ENCODE data around the gene COL6A1.
"Not testable (repeated sequence)": the region's sequence is repeated elsewhere in the genome, so short reads cannot be mapped to it uniquely, and the experiment has no call there.

The COL6A1 gene

DNA sequence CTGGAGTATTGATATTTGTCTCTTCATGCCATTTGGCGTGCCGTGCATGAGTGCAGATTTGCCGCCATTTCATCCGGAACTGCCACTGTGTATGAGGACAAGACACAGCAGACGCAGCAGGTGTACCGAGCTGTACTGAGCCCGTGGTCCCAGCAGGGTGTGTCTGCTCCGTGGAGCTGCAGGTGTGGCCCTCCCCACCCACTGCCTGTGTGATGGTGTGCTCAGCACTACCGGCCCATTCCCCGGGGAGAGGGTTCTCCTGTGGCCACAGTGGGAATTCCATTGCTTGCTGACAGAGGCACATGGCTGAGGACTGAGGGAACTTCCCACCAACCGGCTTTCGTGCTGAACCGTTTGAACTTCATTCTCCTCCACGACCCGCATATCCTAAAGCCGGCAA is 34.3 kb upstream of the COL6A1 start:
- no peak for DNase-seq

DNA sequence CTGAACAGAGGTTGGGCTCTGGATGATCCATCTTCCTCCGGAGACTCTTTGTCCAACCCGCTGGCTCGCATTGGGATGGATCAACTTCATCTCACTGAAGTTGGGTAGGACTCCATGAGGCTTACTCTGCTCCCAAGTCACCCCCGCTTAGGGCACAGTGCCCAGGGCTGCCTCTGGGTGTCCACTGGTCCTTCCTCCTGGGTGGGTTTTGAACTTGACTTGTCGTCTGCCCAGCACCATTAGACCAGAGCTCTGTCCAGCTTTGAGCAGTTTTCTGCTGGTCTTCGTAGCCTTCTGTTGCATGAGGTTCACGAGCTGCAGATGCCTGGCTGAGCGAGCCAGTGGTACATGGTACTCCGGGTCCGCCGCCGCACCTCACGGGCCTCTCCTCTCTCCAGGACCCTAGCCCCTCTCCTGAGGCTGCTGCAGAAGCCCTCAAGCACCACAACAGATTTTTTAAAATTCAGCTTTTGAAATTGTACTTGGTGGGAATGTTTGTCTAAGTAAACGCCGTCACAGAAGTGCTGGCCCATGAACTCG is 33.8 kb upstream of the COL6A1 start:
- no peak for DNase-seq

DNA sequence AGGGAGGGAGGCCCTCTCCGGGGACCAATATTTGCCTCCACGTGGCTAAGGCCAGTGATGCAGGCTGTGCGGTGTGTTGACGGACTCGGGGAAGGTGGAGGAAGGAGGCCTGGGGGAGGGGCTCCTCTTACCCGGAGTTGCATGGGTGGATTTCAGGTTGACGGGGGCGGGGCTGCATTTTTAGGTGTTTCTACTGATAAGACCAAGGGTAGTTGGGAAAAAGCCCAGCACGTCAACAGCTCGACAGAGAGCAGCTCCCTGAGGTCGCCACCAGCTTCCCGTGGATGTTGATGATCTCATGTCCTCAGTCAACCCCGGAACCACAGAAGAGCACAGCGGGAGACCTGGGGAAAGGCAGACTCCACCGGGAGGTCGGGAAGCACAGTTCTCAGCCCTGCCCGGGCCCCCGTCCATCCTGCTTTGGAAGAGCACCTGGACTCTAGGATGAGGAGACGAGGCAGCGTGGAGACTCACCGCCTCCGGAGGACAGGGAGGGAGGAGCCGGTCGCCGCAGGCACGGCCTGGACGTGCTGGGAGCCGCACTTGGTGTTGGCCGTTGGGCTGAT is 32.9 kb upstream of the COL6A1 start:
- no peak for DNase-seq

DNA sequence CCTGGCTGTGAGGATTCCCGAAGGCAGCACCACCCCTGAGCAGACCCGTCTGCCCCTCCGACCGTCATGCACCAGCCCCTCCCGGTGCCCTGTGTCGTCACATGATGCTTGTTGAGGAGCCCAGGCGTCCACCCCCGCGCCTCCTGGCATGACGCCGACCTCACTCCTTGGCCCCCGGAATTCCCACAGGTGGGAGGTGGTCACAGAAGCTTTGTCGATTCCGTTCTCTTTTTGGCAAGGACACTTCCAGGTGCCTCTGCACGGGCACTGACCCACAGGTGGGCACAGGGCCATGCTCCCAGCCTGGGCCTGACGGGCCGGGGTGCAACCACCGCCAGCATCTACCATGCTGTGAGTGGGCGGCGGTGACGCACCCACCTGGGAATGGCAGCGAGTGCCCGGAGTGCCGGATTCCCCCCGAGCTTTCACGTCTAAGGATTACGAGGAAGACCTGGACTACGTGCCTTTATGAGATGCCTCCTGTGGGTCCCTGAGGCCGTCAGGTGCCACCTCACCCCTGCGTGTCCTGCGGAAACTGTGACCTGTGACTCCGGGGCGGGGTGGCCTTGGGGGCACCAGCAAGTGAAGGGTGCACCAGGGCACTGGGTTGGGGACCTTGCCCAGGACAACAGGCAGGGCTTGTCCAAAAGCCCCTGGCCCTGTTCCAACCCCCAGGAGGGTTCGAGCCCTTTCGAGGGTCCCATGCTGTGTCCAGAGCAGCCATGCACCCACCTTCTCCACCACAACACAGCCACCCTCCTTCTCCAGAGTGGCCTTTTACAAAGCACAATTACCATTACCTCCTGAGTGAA is 31.4 kb upstream of the COL6A1 start:
- DNase-seq, result no peak

DNA sequence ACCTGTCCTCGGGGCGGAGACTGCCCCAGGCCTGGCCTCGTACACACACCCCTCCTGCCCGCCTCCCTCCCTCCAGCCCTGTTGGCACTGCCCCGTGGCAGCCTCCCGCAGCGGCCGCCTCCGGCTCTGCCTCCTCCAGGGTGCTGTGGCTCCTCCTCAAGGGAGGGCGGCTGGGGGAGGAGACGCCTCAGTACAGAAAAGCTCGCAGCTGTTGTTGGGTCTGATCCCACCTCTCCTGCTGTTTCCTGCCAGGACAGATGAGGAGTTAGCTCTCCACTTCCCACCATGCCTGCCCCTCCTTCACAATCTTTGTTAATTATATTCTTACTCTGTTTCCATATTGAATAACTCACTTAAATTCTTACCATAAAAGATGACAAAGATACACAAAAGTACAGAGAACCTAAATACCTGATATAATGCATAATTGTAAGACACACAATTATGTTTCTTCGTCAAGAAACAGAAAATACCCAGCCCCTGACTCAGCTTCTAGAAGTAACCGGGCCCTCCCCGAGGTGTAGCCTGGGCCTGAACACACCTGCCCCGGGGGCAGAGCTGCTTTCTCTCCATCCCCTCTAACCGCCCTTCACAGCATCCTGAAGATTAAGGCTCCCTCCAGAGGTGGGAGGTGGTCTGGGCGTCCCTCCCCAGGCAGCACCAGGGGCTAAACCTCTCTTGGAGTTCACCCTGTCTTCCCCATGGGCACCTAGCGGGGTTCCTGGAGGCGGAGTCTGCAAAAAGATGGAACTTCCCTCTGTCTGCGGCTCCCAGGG is 30.6 kb upstream of the COL6A1 start:
- DNase-seq, result no peak

DNA sequence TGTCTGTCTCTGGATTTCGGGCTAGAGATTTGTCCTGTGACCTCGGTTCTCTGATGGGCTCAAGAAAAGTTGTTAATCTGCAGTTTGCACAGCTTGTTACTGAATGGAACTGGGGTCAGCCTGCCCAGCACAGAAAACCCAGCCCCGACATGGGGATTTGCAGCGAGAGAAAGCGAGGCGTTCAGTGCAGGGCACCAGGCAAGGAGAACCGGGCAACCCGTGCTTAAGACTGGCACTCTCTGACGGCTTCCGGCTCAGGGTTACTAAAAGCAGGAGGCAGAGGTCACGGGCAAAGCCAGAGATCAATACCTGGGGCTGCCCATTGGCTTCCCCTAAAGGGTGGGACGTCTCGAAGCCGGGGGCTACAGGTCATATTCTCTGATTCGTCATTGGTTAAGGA is 29.9 kb upstream of the COL6A1 start:
- DNase-seq, result no peak

DNA sequence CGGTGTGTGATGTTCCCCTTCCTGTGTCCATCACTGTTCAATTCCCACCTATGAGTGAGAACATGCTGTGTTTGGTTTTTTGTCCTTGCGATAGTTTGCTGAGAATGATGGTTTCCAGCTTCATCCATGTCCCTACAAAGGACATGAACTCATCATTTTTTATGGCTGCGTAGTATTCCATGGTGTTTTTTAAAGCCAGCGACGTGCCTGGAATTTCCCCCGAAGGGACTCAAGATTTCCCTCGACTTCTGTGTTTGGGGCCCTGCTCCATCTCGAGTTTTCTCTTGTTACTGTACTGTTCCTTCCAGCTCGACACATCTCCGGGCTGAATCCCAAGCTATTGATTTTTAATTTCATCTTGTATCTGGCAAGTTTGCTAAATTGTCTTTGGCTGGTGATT is 29.0 kb upstream of the COL6A1 start:
- DNase-seq, result not testable (repeated sequence)

DNA sequence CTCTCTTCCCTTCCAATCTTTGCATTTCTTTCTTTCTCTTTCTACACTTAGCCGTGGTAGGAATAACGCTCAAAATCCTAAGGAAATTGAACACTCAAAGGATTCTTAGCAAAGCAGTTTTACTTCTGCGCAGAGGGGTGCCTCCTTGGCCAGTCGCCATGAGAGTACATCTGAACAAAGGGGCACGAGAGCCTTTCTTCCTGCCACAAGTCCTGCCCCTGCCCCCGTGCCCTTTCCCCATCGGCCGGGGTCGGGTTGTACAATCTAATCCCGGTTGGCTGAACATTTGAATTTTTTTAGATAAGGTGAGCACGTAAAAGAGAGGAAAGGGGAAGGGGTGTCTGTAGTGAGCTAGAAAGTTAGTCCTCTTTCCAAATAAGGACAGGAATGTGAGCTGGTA is 28.6 kb upstream of the COL6A1 start:
- no peak for DNase-seq

DNA sequence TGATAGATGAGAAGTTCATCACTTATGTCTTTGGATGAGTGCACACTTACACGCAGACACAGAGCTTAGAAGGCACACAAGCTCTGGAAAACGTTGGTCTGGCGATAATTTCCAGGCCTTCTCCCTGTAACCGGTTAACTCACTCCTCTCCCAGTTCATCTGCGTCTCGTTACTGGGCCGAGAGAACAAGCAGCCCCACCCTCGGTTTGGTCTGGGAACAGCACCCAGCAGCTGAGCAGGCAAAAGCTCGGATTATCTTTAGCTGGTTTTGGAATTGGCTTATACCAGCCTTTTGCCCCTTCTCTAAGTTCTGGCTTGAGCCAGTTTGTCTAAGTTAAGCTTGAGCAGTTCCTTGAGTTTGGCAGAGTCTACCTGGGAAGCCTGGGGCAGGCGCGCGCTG is 27.3 kb upstream of the COL6A1 start:
- DNase-seq, result no peak

DNA sequence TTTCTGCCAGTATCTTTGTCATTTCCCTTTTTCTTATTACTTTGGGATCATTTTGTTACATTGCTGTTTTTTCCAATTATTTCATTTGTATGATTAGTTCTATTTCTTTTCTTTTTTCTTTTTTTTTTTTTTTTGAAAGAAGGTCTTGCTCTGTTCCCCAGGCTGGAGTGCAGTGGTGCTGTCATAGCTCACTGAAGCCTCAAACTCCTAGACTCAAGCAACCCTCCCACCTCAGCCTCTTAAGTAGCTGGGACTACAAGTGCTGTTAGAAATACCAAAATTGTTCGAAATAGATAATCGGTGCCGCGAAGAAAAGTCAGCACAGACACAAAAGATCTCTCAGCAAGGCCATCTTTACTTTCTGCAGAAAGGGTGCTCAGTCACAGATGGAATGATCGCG is 26.6 kb upstream of the COL6A1 start:
- no peak for DNase-seq

DNA sequence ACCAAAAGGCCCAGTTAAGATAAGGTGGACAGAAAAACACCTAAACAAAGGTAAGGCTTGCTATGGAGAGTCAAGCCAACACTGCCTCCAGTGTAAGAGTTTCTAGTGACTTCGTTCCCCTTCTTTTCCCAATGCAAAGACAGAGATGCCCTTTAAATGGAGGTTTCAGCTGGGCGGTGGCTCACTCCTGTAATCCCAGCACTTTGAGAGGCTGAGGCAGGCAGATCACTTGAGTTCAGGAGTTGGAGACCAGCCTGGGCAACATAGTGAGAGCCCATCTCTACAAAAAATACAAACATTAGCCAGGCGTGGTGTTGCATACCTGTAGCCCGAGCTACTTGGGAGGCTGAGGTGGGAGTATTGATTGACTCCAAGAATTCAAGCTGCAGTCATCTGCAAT is 24.0 kb upstream of the COL6A1 start:
- DNase-seq, result no peak

DNA sequence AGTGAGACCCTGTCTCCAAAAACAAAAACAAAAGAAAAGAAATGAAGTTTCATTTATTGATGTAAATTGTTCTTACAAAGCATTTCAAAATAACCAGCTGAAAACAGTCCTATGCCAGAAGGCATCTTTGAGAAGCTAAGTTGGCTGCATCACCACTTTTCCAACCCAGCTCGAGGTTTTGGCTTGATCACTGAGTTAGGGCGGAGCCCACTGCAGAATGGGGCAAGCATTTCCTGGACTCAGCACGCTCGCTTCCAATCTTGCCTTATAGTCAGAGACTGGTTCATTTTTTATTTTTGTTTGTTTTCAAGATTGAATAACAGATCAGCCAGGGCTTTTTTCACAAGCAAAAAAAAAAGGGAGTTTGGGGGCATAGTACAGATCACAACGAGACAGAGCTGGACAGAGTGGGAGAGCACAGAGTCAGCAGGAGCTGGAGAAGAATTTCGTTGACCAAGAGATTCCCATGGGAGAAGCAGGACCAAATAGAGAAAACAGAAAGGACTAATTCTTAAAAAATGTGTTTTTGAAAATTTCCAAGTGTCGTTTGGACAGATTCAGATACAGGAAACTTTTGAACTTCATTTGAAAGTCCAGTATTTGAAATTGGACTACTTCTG is 23.5 kb upstream of the COL6A1 start:
- no peak for DNase-seq

DNA sequence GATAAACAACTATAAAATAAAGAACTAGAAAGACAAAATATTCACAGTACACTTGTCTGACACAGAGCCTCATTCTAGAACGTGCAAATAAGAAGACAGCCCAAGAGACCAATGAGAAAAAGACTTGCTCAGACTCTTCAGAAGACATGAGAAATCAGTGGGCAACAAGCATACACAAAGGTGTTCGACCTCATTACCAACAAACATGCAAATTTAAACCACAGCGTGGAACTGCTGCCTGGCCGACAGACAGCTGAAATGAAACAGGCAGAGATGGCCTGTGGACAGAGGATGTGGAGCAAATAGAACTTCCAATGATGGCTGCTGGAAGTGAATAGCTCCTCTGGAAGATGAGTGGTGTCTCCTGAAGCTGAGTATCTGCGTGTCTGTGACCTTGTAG is 22.4 kb upstream of the COL6A1 start:
- DNase-seq, result no peak

DNA sequence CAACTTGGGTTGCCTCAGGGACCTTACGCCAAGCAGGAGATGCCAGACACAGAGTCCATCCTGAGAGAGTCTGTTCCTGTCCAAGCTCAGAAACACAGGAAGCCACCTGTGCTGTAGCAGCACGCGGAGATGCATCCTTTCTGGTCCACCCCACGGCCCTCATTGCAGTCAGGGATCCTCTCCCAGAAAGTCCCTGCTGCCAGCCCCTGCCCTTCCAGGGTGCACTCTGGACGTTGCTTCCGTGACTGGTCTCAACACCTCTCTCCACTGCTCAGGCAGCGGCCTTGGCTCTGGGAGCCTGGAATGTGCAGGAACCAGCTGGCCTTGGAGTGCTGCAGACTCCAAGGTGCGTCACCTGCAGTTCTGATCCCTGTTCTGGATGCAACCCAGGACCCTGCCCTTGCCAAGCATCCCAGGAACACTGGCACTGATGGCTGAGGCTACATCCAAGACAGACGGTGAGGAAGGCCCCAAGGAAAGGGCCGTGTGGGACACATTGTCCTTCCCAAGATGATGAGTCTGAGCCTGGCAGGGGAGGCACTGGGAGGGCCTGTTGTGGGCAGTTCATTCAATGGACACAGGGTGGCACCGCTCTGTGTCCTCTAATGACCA is 21.7 kb upstream of the COL6A1 start:
- no peak for DNase-seq

DNA sequence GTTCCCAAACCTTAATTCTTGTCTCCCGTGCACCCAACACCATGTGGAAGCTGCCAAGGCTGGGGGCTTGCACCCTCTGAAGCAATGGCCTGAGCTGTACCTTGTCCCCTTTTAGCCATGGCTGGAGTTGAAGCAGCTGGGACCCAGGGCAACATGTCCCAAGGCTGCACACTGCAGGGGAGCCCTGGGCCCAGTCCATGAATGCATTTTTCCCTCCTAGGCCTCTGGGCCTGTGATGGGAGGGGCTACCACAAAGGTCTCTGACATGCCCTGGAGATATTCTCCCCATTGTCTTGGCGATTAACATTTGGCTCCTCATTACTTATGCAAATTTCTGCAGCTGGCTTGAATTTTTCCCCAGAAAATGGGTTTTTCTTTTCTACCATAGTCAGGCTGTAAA is 20.2 kb upstream of the COL6A1 start:
- not testable (repeated sequence) for DNase-seq

DNA sequence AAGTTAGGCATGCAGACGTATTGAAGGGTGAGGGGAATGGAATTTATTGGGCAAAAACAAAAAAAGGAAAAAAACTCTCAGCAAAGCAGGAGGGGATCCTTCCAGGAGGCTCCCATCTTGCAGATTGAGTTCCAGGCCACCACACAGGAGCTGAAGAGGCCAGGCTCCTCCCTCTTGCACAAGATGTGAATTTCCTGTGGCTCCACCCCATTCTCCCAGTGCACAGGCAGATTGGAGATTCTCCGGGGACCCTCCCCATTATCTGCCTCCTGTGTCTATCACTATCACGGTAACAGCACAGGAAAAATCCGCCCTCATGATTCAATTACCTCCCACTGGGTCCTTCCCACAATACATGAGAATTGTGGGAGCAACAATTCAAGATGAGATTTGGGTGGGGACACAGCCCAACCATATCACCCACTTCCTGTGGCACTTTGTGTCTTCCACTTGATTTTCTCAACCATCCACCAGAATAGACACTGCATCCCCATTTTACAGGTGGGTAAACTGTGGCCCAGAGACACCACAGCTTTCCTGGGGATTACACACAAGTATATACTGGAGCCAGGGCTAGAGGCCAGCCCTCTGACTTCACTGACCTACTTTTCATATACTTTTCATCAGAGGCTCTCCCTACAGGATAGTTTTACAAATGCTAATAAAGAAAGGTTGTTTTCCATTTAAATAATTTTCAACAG is 18.9 kb upstream of the COL6A1 start:
- DNase-seq, result no peak

DNA sequence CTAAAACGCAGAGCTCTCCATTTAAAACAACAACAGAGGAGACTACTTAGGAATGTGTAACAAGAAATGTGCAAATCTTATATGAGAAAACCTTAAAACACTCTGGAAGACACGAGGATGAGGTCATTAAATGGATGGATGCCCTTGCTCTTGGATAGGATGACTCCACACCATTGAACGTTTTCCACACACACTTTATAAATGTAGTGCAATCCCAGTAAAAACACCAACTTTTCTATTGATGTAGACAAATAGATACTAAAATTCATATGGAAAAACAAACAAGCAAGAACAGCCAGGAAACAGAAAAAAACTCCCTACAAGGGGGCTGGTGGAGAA is 18.4 kb upstream of the COL6A1 start:
- no peak for DNase-seq

DNA sequence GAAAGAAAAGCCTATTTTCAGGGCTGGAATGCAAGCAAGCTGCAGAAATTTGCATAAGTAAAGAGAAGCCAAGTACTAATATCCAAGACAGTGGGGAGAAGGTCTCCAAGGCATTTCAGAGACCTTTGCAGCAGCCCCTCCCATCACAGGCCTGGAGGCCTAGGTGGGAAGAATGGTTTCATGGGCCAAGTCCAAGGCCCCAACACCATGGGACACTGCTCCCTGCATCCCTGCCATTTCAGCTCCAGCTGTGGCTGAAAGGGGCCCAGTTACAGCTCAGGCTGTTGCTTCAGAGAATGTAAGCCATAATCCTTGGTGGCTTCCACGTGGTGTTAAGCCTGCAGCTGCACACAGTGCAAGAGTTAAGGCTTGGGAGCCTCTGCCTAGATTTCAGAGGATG is 16.9 kb upstream of the COL6A1 start:
- DNase-seq, result no peak

DNA sequence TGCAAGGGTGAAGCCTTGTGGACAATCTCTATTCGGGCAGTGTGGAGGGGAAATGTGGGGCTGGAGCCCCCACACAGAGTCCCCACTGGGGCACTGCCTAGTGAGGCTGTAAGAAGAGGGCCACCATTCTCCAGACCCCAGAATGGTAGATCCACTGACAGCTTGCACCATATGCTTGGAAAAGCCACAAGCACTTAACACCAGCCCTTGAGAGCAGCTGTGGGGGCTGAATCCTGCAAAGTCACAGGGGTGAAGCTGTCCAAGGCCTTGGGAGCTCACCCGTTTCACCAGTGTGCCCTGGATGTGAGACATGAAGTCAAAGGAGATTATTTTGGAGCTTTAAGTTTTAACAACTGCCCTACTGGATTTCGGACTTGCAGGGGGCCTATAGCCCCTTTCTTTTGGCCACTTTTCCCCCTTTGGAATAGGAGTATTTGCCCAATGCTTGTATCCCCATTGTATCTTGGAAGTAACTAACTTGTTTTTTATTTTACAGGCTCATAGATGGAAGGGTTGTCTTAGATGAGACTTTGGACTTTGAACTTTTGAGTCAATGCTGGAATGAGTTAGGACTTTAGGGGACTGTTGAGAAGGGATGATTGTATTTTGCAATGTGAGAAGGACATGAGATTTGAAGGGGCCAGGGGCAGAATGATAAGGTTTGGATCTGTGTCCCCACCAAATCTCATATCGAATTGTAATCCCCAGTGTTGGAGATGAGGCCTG is 16.3 kb upstream of the COL6A1 start:
- no peak for DNase-seq

DNA sequence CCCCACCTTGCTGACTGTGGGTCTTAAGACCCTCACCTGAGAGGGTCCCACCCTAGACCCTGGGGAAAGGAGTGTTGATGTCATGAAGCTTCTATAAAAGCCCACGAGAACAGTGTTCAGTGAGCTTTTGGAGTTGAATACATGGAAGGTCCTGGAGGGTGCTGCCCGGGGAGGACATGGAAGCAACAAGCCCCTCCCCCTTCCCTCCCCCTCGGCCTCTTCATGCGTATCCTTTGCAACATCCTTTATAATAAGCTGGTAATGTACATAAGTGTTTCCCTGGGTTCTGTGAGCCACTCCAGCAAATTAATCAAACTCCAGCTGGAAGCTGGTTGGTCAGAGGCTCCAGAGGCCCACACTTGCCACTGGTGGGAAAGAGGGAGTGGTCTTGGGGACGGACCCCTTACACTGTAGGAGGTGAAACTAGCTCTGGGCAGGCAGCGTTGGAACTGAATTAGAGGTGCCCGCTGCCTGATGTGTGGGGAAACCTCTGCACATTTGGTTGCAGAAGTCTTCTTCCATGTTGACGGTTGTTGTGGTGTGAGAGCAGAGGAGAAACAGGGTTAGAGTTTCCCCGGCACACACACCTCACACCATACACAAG is 14.7 kb upstream of the COL6A1 start:
- DNase-seq, result no peak

Data from CD4-positive, alpha-beta T cell treated with Interleukin-6 for 4 hours (primary cell).